ENCODE data around the gene USF2. TPM values are rescaled to one million over a fixed set of nuclear protein-coding genes. Genes with fewer than 3 reads are reported as not detected.

Gene USF2
- polyA plus RNA-seq, 1 donor (not counting 4 experiments of a cell fraction or from before 2014, with no cell fraction given), result 53.8 TPM

GRCh38 chr19:35293808-35294207, 25.0 kb downstream of the USF2 start:
- Histone ChIP-seq H3K27ac (ENCODE audit: control insufficient read depth, insufficient read depth, low read length) (no peak overlapping the region), H4K20me1 (ENCODE audit: control insufficient read depth, extremely low read depth, insufficient read depth, low read length) (no peaks in the 10 kb centered on the region), H3K27me3 (ENCODE audit: control insufficient read depth, extremely low read depth, insufficient read depth, low read length) (peaks cover 51% of the 10 kb centered on the region), H3K4me3 (ENCODE audit: control insufficient read depth in 2 of 3, extremely low read depth in 1 of 3, insufficient read depth in 2 of 3, low read depth in 1 of 3, low read length in 3 of 3) (no peak overlapping the region), H3K9me1 (ENCODE audit: control insufficient read depth, extremely low read depth, insufficient read depth, low read length) (no peaks in the 10 kb centered on the region), H3K9me3 (ENCODE audit: control insufficient read depth, low read depth, low read length) (no peaks in the 10 kb centered on the region), H3K9ac (ENCODE audit: control insufficient read depth, extremely low read depth, insufficient read depth, low read length) (no peak overlapping the region), H3K79me2 (ENCODE audit: control insufficient read depth, insufficient read depth, low read length) (no peaks in the 10 kb centered on the region), H3K4me2 (ENCODE audit: control insufficient read depth, extremely low read depth, insufficient read depth, low read depth, low read length) (no peak overlapping the region), H3K36me3 (ENCODE audit: control insufficient read depth in 2 of 2, extremely low read depth in 1 of 2, insufficient read depth in 2 of 2, low read length in 2 of 2) (no peaks in the 10 kb centered on the region), H2AFZ (ENCODE audit: control insufficient read depth, low read length) (no peak overlapping the region), H3K4me1 (ENCODE audit: control insufficient read depth, extremely low read depth, insufficient read depth, low read length) (no peaks in the 10 kb centered on the region)
- TF ChIP-seq CTCF (optimal IDR thresholded peaks at IDR 0.05 in 1 of 3, IDR thresholded peaks at IDR 0.05 in 1 of 3, conservative IDR thresholded peaks at IDR 0.05 in 1 of 3; ENCODE audit: extremely low read depth in 1 of 3, insufficient read depth in 2 of 3, low read length in 3 of 3) (no peak), EZH2 (IDR thresholded peaks at IDR 0.05; ENCODE audit: low read length) (no peak)
- dilution Hi-C loops (cut with MboI; ENCODE audit: extremely low pct_ligation_motif_present, low sequenced_read_pairs), result no loop called here
- FAIRE-seq (no peak), DNase-seq (ENCODE audit: low read depth, low spot score) (no peak)

GRCh38 chr19:35294328-35294727, 25.6 kb downstream of the USF2 start:
- Histone ChIP-seq H4K20me1 (ENCODE audit: control insufficient read depth, extremely low read depth, insufficient read depth, low read length) (no peaks in the 10 kb centered on the region), H3K9me3 (ENCODE audit: control insufficient read depth, low read depth, low read length) (no peaks in the 10 kb centered on the region), H3K4me1 (ENCODE audit: control insufficient read depth, extremely low read depth, insufficient read depth, low read length) (no peaks in the 10 kb centered on the region), H3K4me3 (ENCODE audit: control insufficient read depth in 2 of 3, extremely low read depth in 1 of 3, insufficient read depth in 2 of 3, low read depth in 1 of 3, low read length in 3 of 3) (no peak overlapping the region), H3K9me1 (ENCODE audit: control insufficient read depth, extremely low read depth, insufficient read depth, low read length) (no peaks in the 10 kb centered on the region), H3K27ac (ENCODE audit: control insufficient read depth, insufficient read depth, low read length) (no peak overlapping the region), H3K36me3 (ENCODE audit: control insufficient read depth in 2 of 2, extremely low read depth in 1 of 2, insufficient read depth in 2 of 2, low read length in 2 of 2) (no peaks in the 10 kb centered on the region), H3K9ac (ENCODE audit: control insufficient read depth, extremely low read depth, insufficient read depth, low read length) (no peak overlapping the region), H3K4me2 (ENCODE audit: control insufficient read depth, extremely low read depth, insufficient read depth, low read depth, low read length) (no peak overlapping the region), H2AFZ (ENCODE audit: control insufficient read depth, low read length) (no peak overlapping the region), H3K79me2 (ENCODE audit: control insufficient read depth, insufficient read depth, low read length) (no peaks in the 10 kb centered on the region), H3K27me3 (ENCODE audit: control insufficient read depth, extremely low read depth, insufficient read depth, low read length) (peaks cover 51% of the 10 kb centered on the region)
- FAIRE-seq, result no peak
- TF ChIP-seq CTCF (optimal IDR thresholded peaks at IDR 0.05 in 1 of 3, IDR thresholded peaks at IDR 0.05 in 1 of 3, conservative IDR thresholded peaks at IDR 0.05 in 1 of 3; ENCODE audit: extremely low read depth in 1 of 3, insufficient read depth in 2 of 3, low read length in 3 of 3), result no peak
- TF ChIP-seq EZH2 (IDR thresholded peaks at IDR 0.05; ENCODE audit: low read length), result no peak
- no peak for DNase-seq (ENCODE audit: low read depth, low spot score)
- dilution Hi-C loops (cut with MboI; ENCODE audit: extremely low pct_ligation_motif_present, low sequenced_read_pairs), result no loop called here

Data from keratinocyte (primary cell).